Ovary (tissue), 9 donors: ENCODE measurements around the gene BHLHA15. TPM values are rescaled to one million over a fixed set of nuclear protein-coding genes. Genes with fewer than 3 reads are reported as not detected.

Experiments
- DNase-seq, 5 donors: peaks; one replicate each; pipeline ENCODE4 v3.0.0-alpha.2; 2019 to 2020
- H3K27ac ChIP-seq, 2 donors: fragments of 200-600 bp; one replicate each; pipeline versions ENCODE4 v1.5.1 to v1.8.0; 2019 to 2022
- H3K27me3 ChIP-seq: fragments of 200-600 bp; one replicate; pipeline ENCODE4 v1.8.0; 2022
- H3K36me3 ChIP-seq: fragments of 200-600 bp; sonication (generic); one replicate; pipeline ENCODE4 v1.5.1; 2019
- H3K4me1 ChIP-seq: one replicate; pipeline ENCODE4 v1.8.1; 2013; ENCODE audit warnings: mild to moderate bottlenecking, moderate library complexity; ENCODE audit not compliant: insufficient read depth
- H3K4me3 ChIP-seq: fragments of 200-600 bp; sonication (generic); one replicate; pipeline ENCODE4 v1.5.1; 2017
- H3K9me3 ChIP-seq, 2 donors: fragments of 200-600 bp in 1 of 2; sonication (generic) in 1 of 2; one replicate each; pipeline versions ENCODE4 v1.5.1 to v1.8.1; 2013 to 2019; ENCODE audit warnings: mild to moderate bottlenecking in 1 of 2, moderate library complexity in 1 of 2
- CTCF ChIP-seq, 3 donors: fragments of 450-650 bp in 2 of 3; fragments of 200-600 bp in 1 of 3; IDR thresholded peaks; one replicate each; pipeline versions ENCODE4 v1.5.1 to v1.8.0; 2016 to 2022; ENCODE audit warnings: antibody characterized with exemption in 3 of 3, mild to moderate bottlenecking in 1 of 3
- EP300 ChIP-seq: sonication (generic); formaldehyde crosslinking; IDR thresholded peaks from one replicate; pipeline ENCODE4 v1.6.1; 2017; ENCODE audit warnings: antibody characterized with exemption
- POLR2A ChIP-seq: fragments of 450-650 bp; IDR thresholded peaks from one replicate; pipeline ENCODE4 v1.6.1; 2017; ENCODE audit warnings: antibody characterized with exemption, mild to moderate bottlenecking, moderate library complexity
- WGBS, 3 donors: extraction: QIAGEN DNeasy Blood & Tissue Kit in 1 of 3; methylation state at CpG; one replicate each; pipeline versions ENCODE4 v1.1.5 to v1.1.7; 2013 to 2017; 5-methylcytosine and 5-hydroxymethylcytosine counted together
- intact Hi-C, 4 donors: fragments of 100-400 bp; cut with DNase I; formaldehyde crosslinking; loops; one replicate each; pipeline versions ENCODE4 v1.11.0 to v1.15.1; 2022 to 2023
- polyA plus RNA-seq, 2 donors: library from polyadenylated mRNA; stranded (reverse); fragments of 200-250 nt in 1 of 2; fragments of 350-450 nt in 1 of 2; fragmentation: Illumina TruSeq in 1 of 2; extraction: RNeasy Lipid Tissue Mini Kit (QIAGEN cat#74804) in 1 of 2; gene quantifications; one replicate each; pipeline ENCODE4 v1.2.3, GENCODE V29; 2013 to 2014
- total RNA-seq, 7 donors: library from RNA; depleted of rRNA in 2 of 7; stranded (reverse); fragments of >200 nt in 2 of 7; fragmentation: NEBNext Ultra II Directional in 3 of 7; extraction: Animal tissue kit (Norgen Biotek cat#: 25700) in 3 of 7; gene quantifications; one replicate each; pipeline versions ENCODE4 v1.1.0 to v1.2.4, GENCODE V29; 2016 to 2023
- donor health status: DM: no; HTN: no; CAD: no; lungs with moderate emphysema.
- donor health status: DM: no; HTN: no; CAD: no.
- donor health status: Bipolar disorder and iron deficiency.
- donor health status: DM: yes; HTN: yes; CAD: no.
- donor health status: DM: no; HTN: no; CAD: no.
- donor health status: DM: yes; HTN: yes; CAD: no.

Gene BHLHA15
- total and polyA plus RNA-seq, 9 donors: 0.34 to 0.54 TPM; not detected in 7

- no peak overlapping the region for H3K4me3 ChIP-seq
- WGBS, 3 donors: 95 to 100% (median 96%) methylated on average over 11 of the region's 11 CpGs
- H3K4me1 ChIP-seq: no peaks in the 10 kb centered on the region
- no peaks in the 10 kb centered on the region for H3K9me3 ChIP-seq
- H3K36me3 ChIP-seq: no peaks in the 10 kb centered on the region
- intact Hi-C loops: no loop called here
- H3K27me3 ChIP-seq: no peaks in the 10 kb centered on the region
- H3K27ac ChIP-seq: no peak overlapping the region
- DNase-seq: no peak
- no peak for TF ChIP-seq CTCF (IDR thresholded peaks at IDR 0.05)
- TF ChIP-seq POLR2A: no peak
- no peak for TF ChIP-seq EP300
Measured at GRCh38 chr7:98189559-98189958, 21.7 kb upstream of the BHLHA15 start.

- no peaks in the 10 kb centered on the region for H3K36me3 ChIP-seq
Measured at GRCh38 chr7:98191668-98192431, 19.4 kb upstream of the BHLHA15 start.

GRCh38 chr7:98192781-98193457, 18.3 kb upstream of the BHLHA15 start:
- no peak overlapping the region for H3K27ac ChIP-seq

More at GRCh38 chr7:98191668-98192431, 19.4 kb upstream of the BHLHA15 start:
- no peak overlapping the region for H3K27ac ChIP-seq
- 96 to 97% (median 96%) methylated on average over 32 of the region's 32 CpGs for WGBS, 3 donors
- H3K4me1 ChIP-seq: no peaks in the 10 kb centered on the region
- no peak for DNase-seq
- H3K27me3 ChIP-seq: no peaks in the 10 kb centered on the region
- intact Hi-C loops: no loop called here
- H3K9me3 ChIP-seq: no peaks in the 10 kb centered on the region
- TF ChIP-seq CTCF (IDR thresholded peaks at IDR 0.05): no peak
- no peak for TF ChIP-seq POLR2A
- no peak for TF ChIP-seq EP300
- no peak overlapping the region for H3K4me3 ChIP-seq

More at GRCh38 chr7:98192781-98193457, 18.3 kb upstream of the BHLHA15 start:
- H3K27me3 ChIP-seq: no peaks in the 10 kb centered on the region
- intact Hi-C loops: no loop called here
- no peak overlapping the region for H3K4me3 ChIP-seq
- no peak for TF ChIP-seq POLR2A
- no peak for TF ChIP-seq EP300
- no peak for TF ChIP-seq CTCF (IDR thresholded peaks at IDR 0.05)
- H3K36me3 ChIP-seq: no peaks in the 10 kb centered on the region
- DNase-seq: no peak
- no peaks in the 10 kb centered on the region for H3K4me1 ChIP-seq
- H3K9me3 ChIP-seq: no peaks in the 10 kb centered on the region
- 91 to 93% (median 93%) methylated on average over 22 of the region's 22 CpGs for WGBS, 3 donors
